Kidney (tissue), 14 donors: ENCODE measurements around the gene MAD1L1. TPM values are rescaled to one million over a fixed set of nuclear protein-coding genes. Genes with fewer than 3 reads are reported as not detected.

Source experiments
- DNase-seq, 5 donors: peaks; one replicate each; pipeline ENCODE4 v3.0.0-alpha.2; 2013 to 2020
- FAIRE-seq: peaks from 2 replicates; lab custom pipeline; 2012; peaks lifted over from hg19 to GRCh38; lab: Jason Lieb, UNC
- H3K27ac ChIP-seq, 2 donors: one replicate each; pipeline ENCODE4 v1.7.0; 2013; ENCODE audit warnings: low read depth in 2 of 2, low read length in 2 of 2, inconsistent platforms in 1 of 2
- H3K27me3 ChIP-seq: one replicate; pipeline ENCODE4 v1.7.1; 2013; ENCODE audit warnings: low read length, inconsistent platforms; ENCODE audit not compliant: control insufficient read depth, insufficient read depth
- H3K36me3 ChIP-seq, 3 donors: one replicate each; pipeline versions ENCODE4 v1.7.0 to v1.7.1; 2013; ENCODE audit warnings: low read length in 3 of 3, control low read depth in 1 of 3, inconsistent platforms in 1 of 3; ENCODE audit not compliant: insufficient read depth in 3 of 3, control insufficient read depth in 2 of 3
- H3K4me1 ChIP-seq, 3 donors: one replicate each; pipeline versions ENCODE4 v1.7.0 to v1.7.1; 2013; ENCODE audit warnings: low read length in 3 of 3, inconsistent platforms in 1 of 3, low read depth in 1 of 3; ENCODE audit not compliant: control insufficient read depth in 2 of 3, insufficient read depth in 2 of 3
- H3K4me3 ChIP-seq, 3 donors: one replicate each; pipeline versions ENCODE4 v1.7.0 to v1.8.1; 2013; ENCODE audit warnings: low read length in 3 of 3, control low read depth in 1 of 3, inconsistent platforms in 1 of 3
- H3K9ac ChIP-seq, 3 donors: one replicate each; pipeline versions ENCODE4 v1.7.0 to v1.7.1; 2013; ENCODE audit warnings: low read length in 3 of 3, control low read depth in 1 of 3, inconsistent platforms in 1 of 3
- H3K9me3 ChIP-seq, 3 donors: one replicate each; pipeline versions ENCODE4 v1.7.0 to v1.7.1; 2013; ENCODE audit warnings: low read length in 3 of 3, control low read depth in 1 of 3, inconsistent platforms in 1 of 3; ENCODE audit not compliant: control insufficient read depth in 2 of 3, insufficient read depth in 1 of 3
- intact Hi-C: fragments of 100-400 bp; cut with DNase I; formaldehyde crosslinking; loops from one replicate; pipeline ENCODE4 v1.11.1; 2022
- polyA plus RNA-seq: library from polyadenylated mRNA; stranded (reverse); fragments of 350-450 nt; fragmentation: Illumina TruSeq; extraction: RNeasy Lipid Tissue Mini Kit (QIAGEN cat#74804); gene quantifications from one replicate; pipeline ENCODE4 v1.2.3, GENCODE V29; 2014; ENCODE audit warnings: low read depth, low replicate concordance; ENCODE audit not compliant: insufficient read depth
- total RNA-seq: library from RNA; stranded (reverse); fragmentation: NEBNext Ultra II Directional; extraction: Animal tissue kit (Norgen Biotek cat#: 25700); gene quantifications from one replicate; pipeline ENCODE4 v1.2.1, GENCODE V29; 2021
- TF ChIP-seq, protein P1 (sequence below): IDR thresholded peaks from 3 replicates; pipeline ENCODE4 v1.5.1; 2012; ENCODE audit warnings: mild to moderate bottlenecking, moderate library complexity, borderline replicate concordance; ENCODE audit not compliant: insufficient read depth; ENCODE audit errors: extremely low read depth
- donor health status: control.
- donor health status: control.
- donor health status: control.
- donor health status: control.
- donor health status: control.
- donor health status: DM: yes; HTN: yes; CAD: no.
- donor health status: Normal renal cell carcinoma (clear cell type).

The MAD1L1 gene
- total and polyA plus RNA-seq, 2 donors from 2014 or later = 33.2 to 45.2 TPM

DNA sequence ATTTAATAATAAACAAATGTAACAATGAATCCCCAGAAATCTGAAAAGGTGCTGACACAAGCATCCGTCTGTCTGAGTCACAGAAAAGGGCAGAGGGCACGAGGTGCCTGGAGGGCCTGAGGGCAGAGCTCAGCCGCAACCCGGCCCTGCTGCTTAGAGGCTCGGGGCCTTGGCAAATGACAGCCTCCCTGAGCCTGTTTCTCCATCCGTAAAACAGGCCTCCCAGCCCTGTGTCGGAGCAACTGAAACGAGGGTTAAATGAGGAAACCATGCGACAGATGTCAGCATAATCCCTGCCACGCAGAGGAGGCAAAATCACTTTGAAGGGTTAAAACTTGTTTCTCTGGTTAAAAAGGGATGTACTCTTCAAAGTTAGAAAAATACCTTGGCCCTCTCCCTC lies 34.2 kb upstream of the MAD1L1 start:
- H3K4me3 ChIP-seq = no peak overlapping the region
- H3K4me1 ChIP-seq = no peaks in the 10 kb centered on the region
- no peaks in the 10 kb centered on the region for H3K27me3 ChIP-seq
- H3K36me3 ChIP-seq = peaks cover 0 to 11% (median 4%) of the 10 kb centered on the region in 3 donors
- H3K27ac ChIP-seq = no peak overlapping the region
- TF ChIP-seq, protein P1, sequence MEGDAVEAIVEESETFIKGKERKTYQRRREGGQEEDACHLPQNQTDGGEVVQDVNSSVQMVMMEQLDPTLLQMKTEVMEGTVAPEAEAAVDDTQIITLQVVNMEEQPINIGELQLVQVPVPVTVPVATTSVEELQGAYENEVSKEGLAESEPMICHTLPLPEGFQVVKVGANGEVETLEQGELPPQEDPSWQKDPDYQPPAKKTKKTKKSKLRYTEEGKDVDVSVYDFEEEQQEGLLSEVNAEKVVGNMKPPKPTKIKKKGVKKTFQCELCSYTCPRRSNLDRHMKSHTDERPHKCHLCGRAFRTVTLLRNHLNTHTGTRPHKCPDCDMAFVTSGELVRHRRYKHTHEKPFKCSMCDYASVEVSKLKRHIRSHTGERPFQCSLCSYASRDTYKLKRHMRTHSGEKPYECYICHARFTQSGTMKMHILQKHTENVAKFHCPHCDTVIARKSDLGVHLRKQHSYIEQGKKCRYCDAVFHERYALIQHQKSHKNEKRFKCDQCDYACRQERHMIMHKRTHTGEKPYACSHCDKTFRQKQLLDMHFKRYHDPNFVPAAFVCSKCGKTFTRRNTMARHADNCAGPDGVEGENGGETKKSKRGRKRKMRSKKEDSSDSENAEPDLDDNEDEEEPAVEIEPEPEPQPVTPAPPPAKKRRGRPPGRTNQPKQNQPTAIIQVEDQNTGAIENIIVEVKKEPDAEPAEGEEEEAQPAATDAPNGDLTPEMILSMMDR = no peak
- H3K9ac ChIP-seq = no peak overlapping the region
- DNase-seq (no peak), FAIRE-seq (no peak)
- no peaks in the 10 kb centered on the region for H3K9me3 ChIP-seq
- intact Hi-C loops = no loop called here

DNA sequence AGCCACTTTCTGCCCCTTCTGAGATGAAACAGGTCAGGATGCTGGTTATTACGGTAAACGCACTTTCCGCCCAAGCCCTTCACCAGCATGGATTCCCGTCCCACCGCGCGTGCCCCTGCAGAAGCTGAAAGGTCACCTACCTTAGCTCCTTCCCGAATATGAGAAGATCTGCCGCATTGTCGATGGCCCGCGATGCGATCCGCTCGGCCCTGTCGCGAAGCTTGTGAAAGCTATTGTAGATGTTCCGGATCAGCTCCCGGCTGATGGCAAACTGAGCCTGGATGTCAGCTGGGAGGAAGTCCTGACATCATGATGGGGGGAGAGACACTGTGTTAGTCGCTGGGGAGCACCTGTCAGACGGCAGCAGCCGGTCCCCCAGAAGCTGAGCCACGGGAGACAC lies 31.4 kb upstream of the MAD1L1 start:
- no peaks in the 10 kb centered on the region for H3K27me3 ChIP-seq

DNA sequence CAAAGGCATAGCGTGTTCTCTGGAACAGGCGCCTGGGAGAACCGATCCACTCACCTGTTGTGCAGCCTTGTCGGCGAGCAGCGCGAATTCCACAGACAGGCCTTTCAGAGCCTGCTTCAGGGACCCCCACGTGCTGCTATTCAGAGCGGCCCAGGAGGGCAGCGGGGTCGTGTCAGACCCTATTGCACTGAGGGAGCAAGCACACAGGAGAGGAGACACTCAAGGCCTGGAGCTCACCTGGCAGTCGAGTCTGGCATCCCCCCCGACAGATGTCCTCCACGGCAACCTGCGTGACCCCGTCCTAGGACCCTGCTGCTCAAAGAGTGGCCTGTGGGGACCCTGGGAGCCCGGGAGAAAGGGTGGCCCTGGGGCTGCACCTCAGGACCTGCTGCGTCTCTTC lies 30.4 kb upstream of the MAD1L1 start:
- H3K36me3 ChIP-seq = no peaks in the 10 kb centered on the region
- TF ChIP-seq, protein P1 = no peak
- H3K9ac ChIP-seq = no peak overlapping the region
- H3K4me3 ChIP-seq = no peak overlapping the region
- H3K27ac ChIP-seq = no peak overlapping the region
- no peaks in the 10 kb centered on the region for H3K4me1 ChIP-seq
- no peak for FAIRE-seq
- intact Hi-C loops = no loop called here
- H3K9me3 ChIP-seq = no peaks in the 10 kb centered on the region
- no peaks in the 10 kb centered on the region for H3K27me3 ChIP-seq
- no peak for DNase-seq

More for the DNA sequence above, 31.4 kb upstream of the MAD1L1 start:
- FAIRE-seq = no peak
- H3K4me3 ChIP-seq = no peak overlapping the region
- H3K9ac ChIP-seq = no peak overlapping the region
- no peak for DNase-seq
- no peaks in the 10 kb centered on the region for H3K36me3 ChIP-seq
- intact Hi-C loops = no loop called here
- TF ChIP-seq, protein P1 = no peak
- H3K27ac ChIP-seq = no peak overlapping the region
- H3K4me1 ChIP-seq = no peaks in the 10 kb centered on the region
- H3K9me3 ChIP-seq = no peaks in the 10 kb centered on the region

DNA sequence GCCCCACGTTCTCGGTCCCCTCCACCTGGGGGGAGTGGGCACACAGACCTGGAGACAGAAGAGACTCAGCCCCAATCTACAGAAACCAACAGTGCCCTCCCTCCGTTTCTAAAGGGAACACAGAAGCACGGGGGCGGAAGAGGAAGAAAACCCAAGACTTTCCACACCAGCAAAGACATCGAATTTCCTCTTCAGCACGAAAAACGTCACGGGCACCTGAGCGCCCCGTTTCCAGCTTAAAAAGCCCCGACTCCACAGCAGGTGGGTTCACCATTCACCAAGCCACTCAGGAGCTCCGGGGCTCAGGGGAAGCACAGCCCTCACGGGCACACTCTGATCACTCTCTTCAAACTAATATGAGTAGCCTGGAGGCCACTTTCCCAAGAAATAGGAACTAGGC lies 28.9 kb upstream of the MAD1L1 start:
- TF ChIP-seq, protein P1 = no peak
- intact Hi-C loops = no loop called here
- Histone ChIP-seq H3K9me3 (no peaks in the 10 kb centered on the region), H3K4me3 (no peak overlapping the region), H3K9ac (no peak overlapping the region), H3K36me3 (no peaks in the 10 kb centered on the region), H3K4me1 (no peaks in the 10 kb centered on the region), H3K27ac (no peak overlapping the region), H3K27me3 (no peaks in the 10 kb centered on the region)
- DNase-seq (no peak), FAIRE-seq (no peak)
